GM12878 (cell line): ENCODE results near the gene ZPR1. TPM values are rescaled to one million over a fixed set of nuclear protein-coding genes. Genes with fewer than 3 reads are reported as not detected.

Source experiments
- CUX1 ChIP-seq: IDR thresholded peaks from 2 replicates; pipeline ENCODE4 v1.6.1; 2012; ENCODE audit warnings: improper control_type of control experiment, low read depth, low read length; ENCODE audit not compliant: insufficient replicate concordance
- ELK1 ChIP-seq: IDR thresholded peaks from 2 replicates; pipeline ENCODE4 v1.6.1; 2012; ENCODE audit warnings: low read depth, low read length, improper control_type of control experiment
- HDAC6 ChIP-seq: fragments of 200-600 bp; sonication (generic); IDR thresholded peaks from one replicate; pipeline ENCODE4 v1.8.0; 2017; ENCODE audit warnings: antibody characterized with exemption; ENCODE audit not compliant: unreplicated experiment
- LARP7 ChIP-seq: fragments of 450-650 bp; IDR thresholded peaks from 2 replicates; pipeline ENCODE4 v1.6.1; 2017; ENCODE audit warnings: mild to moderate bottlenecking
- PAX5 ChIP-seq: IDR thresholded peaks from 2 replicates; pipeline ENCODE4 v1.6.1; 2011; ENCODE audit warnings: low read depth, low read length, borderline replicate concordance
- RBBP5 ChIP-seq: fragments of 200-600 bp; sonication (generic); conservative IDR thresholded peaks from 2 replicates; pipeline ENCODE4 v1.6.1; 2016
- RELB ChIP-seq: fragments of 450-650 bp; IDR thresholded peaks from 2 replicates; pipeline ENCODE4 v1.6.1; 2017; ENCODE audit warnings: low read depth, mild to moderate bottlenecking, moderate library complexity
- SMC3 ChIP-seq: IDR thresholded peaks from 2 replicates; pipeline ENCODE4 v1.6.1; 2011; ENCODE audit warnings: low read length, improper control_type of control experiment, borderline replicate concordance
- SREBF2 ChIP-seq: IDR thresholded peaks from 2 replicates; pipeline ENCODE4 v1.6.1; 2012; ENCODE audit warnings: mild to moderate bottlenecking, low read length
- STAT1 ChIP-seq: fragments of 450-650 bp; conservative IDR thresholded peaks from 2 replicates; pipeline ENCODE4 v1.6.1; 2014; ENCODE audit warnings: antibody characterized with exemption, mild to moderate bottlenecking
- YY1 ChIP-seq: IDR thresholded peaks from 2 replicates; pipeline ENCODE4 v1.6.1; 2011; ENCODE audit warnings: low read depth, mild to moderate bottlenecking, low read length
- ZNF384 ChIP-seq: IDR thresholded peaks from 2 replicates; pipeline ENCODE4 v1.6.1; 2012; ENCODE audit warnings: low read depth, mild to moderate bottlenecking, low read length, improper control_type of control experiment, borderline replicate concordance
- polyA plus RNA-seq, 11 experiments: library from polyadenylated mRNA; depleted of rRNA in 4 of 11; unstranded in 6 of 11; stranded (reverse) in 5 of 11; fragments of >200 nt; fragmentation: Nextera tagmentation in 4 of 11; fragmentation: Illumina TruSeq in 1 of 11; extraction: Ambion mirVana in 4 of 11; extraction: Trizol in 1 of 11; gene quantifications; 1 replicate in 1 of 11; 2 replicates in 10 of 11; pipeline versions ENCODE4 v1.2.1 to v1.2.3, GENCODE V29; 2011 to 2016; ENCODE audit warnings: inconsistent platforms in 2 of 11, missing spikeins in 2 of 11, low read depth in 1 of 11
- total RNA-seq, 4 experiments: library from RNA; depleted of rRNA in 3 of 4; stranded (reverse); fragments of >200 nt in 3 of 4; fragmentation: Illumina TruSeq in 1 of 4; extraction: Trizol in 1 of 4; gene quantifications; 2 replicates each; pipeline versions ENCODE4 v1.2.1 to v1.2.3, GENCODE V29; 2013 to 2021
- TF ChIP-seq, protein P1 (sequence below): fragments of 450-650 bp; conservative IDR thresholded peaks from 2 replicates; pipeline ENCODE4 v1.6.1; 2017; ENCODE audit warnings: mild to moderate bottlenecking, moderate library complexity
- TF ChIP-seq, protein P2 (sequence below): IDR thresholded peaks from 2 replicates; pipeline ENCODE4 v1.6.1; 2012; ENCODE audit warnings: low read depth, low read length, improper control_type of control experiment

The ZPR1 gene
- total and polyA plus RNA-seq, 10 of the 15 experiments (the other 5 are each of a cell fraction or from before 2014, with no cell fraction given), result 9.3 to 89.7 (median 54.7) TPM

DNA sequence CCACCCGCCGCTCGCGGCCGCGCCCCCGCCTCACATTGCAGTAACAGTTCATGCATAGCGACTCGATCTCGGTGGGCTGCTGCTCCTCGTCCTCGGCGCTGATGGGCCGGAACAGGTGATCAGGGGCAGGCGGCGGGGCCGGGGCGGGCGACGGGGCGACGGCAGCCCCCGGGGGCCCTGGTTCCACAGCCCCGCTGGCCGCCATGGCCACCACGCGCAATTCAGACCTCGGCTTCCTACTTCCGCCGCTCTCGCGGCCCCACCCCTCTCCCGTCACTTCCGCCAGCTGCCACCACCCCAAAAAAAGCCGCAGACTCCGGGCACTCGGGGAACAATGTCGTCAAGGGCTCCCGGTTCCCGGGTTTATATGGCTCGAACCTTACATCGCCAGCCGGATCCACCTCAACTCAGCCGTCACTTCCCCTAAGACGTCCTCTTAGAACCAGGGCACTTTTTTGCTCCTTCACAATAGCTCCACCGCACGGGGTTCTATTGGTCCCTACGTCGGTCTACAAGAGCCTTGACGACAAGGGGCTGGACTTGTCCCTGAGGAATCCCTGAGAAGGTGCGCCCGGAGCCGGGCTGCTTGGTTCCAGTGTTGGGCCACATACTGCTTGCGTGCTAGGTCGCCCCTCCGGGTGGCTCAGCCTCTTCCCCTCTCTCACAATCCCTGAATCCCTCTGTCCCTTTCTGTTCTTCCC, at the start of gene ZPR1 (continued):
- TF ChIP-seq STAT1, result no peak
- no peak for TF ChIP-seq SREBF2
- TF ChIP-seq RELB, result 0 out of 2 replicates have a peak, but pooled peaks have one; percentile 29
- TF ChIP-seq LARP7, result peak; percentile 68
- no peak for TF ChIP-seq PAX5
- TF ChIP-seq RBBP5, result no peak
- TF ChIP-seq CUX1, result peak; percentile 56
- peak; percentile 85 for TF ChIP-seq ELK1
- TF ChIP-seq SMC3, result no peak
- TF ChIP-seq, protein P1, sequence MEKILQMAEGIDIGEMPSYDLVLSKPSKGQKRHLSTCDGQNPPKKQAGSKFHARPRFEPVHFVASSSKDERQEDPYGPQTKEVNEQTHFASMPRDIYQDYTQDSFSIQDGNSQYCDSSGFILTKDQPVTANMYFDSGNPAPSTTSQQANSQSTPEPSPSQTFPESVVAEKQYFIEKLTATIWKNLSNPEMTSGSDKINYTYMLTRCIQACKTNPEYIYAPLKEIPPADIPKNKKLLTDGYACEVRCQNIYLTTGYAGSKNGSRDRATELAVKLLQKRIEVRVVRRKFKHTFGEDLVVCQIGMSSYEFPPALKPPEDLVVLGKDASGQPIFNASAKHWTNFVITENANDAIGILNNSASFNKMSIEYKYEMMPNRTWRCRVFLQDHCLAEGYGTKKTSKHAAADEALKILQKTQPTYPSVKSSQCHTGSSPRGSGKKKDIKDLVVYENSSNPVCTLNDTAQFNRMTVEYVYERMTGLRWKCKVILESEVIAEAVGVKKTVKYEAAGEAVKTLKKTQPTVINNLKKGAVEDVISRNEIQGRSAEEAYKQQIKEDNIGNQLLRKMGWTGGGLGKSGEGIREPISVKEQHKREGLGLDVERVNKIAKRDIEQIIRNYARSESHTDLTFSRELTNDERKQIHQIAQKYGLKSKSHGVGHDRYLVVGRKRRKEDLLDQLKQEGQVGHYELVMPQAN, result peak; percentile 91
- TF ChIP-seq YY1, result peak; percentile 95
- TF ChIP-seq, protein P2, sequence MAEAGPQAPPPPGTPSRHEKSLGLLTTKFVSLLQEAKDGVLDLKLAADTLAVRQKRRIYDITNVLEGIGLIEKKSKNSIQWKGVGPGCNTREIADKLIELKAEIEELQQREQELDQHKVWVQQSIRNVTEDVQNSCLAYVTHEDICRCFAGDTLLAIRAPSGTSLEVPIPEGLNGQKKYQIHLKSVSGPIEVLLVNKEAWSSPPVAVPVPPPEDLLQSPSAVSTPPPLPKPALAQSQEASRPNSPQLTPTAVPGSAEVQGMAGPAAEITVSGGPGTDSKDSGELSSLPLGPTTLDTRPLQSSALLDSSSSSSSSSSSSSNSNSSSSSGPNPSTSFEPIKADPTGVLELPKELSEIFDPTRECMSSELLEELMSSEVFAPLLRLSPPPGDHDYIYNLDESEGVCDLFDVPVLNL, result no peak
- TF ChIP-seq HDAC6, result peak; percentile 48
- peak; percentile 32; the same call in 1 of the 2 replicates for TF ChIP-seq ZNF384
